KMS-11 (cell line): ENCODE results near the gene RIN3.

Source experiments
- H2AFZ ChIP-seq: fragments of 200-600 bp; sonication (generic); 2 replicates; pipeline ENCODE4 v1.6.1; 2016; ENCODE audit warnings: antibody characterized with exemption, mixed run types, low read depth
- H3K27ac ChIP-seq: fragments of 200-600 bp; sonication (generic); 2 replicates; pipeline ENCODE4 v1.6.1; 2016; ENCODE audit warnings: mild to moderate bottlenecking, mixed run types
- H3K27me3 ChIP-seq: fragments of 200-600 bp; sonication (generic); 2 replicates; pipeline ENCODE4 v1.6.1; 2017; ENCODE audit warnings: mild to moderate bottlenecking, low read depth, mixed run types, moderate library complexity; ENCODE audit not compliant: insufficient read depth
- H3K36me3 ChIP-seq: fragments of 200-600 bp; sonication (generic); 2 replicates; pipeline ENCODE4 v1.6.1; 2017; ENCODE audit warnings: mild to moderate bottlenecking, mixed run types; ENCODE audit not compliant: insufficient read depth
- H3K4me1 ChIP-seq: fragments of 200-600 bp; sonication (generic); 2 replicates; pipeline ENCODE4 v1.6.1; 2016; ENCODE audit warnings: mild to moderate bottlenecking, low read depth, mixed run types; ENCODE audit not compliant: poor library complexity, severe bottlenecking
- H3K4me2 ChIP-seq: fragments of 200-600 bp; sonication (generic); 2 replicates; pipeline ENCODE4 v1.7.0; 2016; ENCODE audit warnings: mild to moderate bottlenecking, mixed run types
- H3K4me3 ChIP-seq: fragments of 200-600 bp; sonication (generic); IDR thresholded peaks from 2 replicates; pipeline ENCODE4 v1.6.1; 2017; ENCODE audit warnings: low read depth, low read length, mixed read lengths; ENCODE audit not compliant: insufficient read depth
- H3K79me2 ChIP-seq: fragments of 200-600 bp; sonication (generic); 2 replicates; pipeline ENCODE4 v1.6.1; 2016; ENCODE audit warnings: low read depth, mixed run types; ENCODE audit not compliant: insufficient read depth
- H3K9ac ChIP-seq: fragments of 200-600 bp; sonication (generic); 2 replicates; pipeline ENCODE4 v1.6.1; 2016; ENCODE audit warnings: mild to moderate bottlenecking, mixed run types
- H4K20me1 ChIP-seq: fragments of 200-600 bp; sonication (generic); 2 replicates; pipeline ENCODE4 v1.6.1; 2016; ENCODE audit warnings: mild to moderate bottlenecking, mixed run types; ENCODE audit not compliant: insufficient read depth
- CTCF ChIP-seq: fragments of 200-600 bp; sonication (generic); conservative IDR thresholded peaks from 2 replicates; pipeline ENCODE4 v1.6.1; 2017; ENCODE audit warnings: low read depth, mild to moderate bottlenecking, antibody characterized with exemption, low read length, moderate library complexity, mixed read lengths

The RIN3 gene

GRCh38 chr14:92581966-92582566 is 68.5 kb downstream of the RIN3 start:
- no peaks in the 10 kb centered on the region for H3K36me3 ChIP-seq
- no peak overlapping the region for H3K27ac ChIP-seq
- no peaks in the 10 kb centered on the region for H4K20me1 ChIP-seq
- TF ChIP-seq CTCF = no peak
- H3K27me3 ChIP-seq = no peaks in the 10 kb centered on the region
- H3K4me3 ChIP-seq = no peak overlapping the region
- no peak overlapping the region for H2AFZ ChIP-seq
- peaks cover 60% of the 10 kb centered on the region for H3K4me1 ChIP-seq
- H3K4me2 ChIP-seq = no peak overlapping the region
- no peak overlapping the region for H3K9ac ChIP-seq
- H3K79me2 ChIP-seq = no peaks in the 10 kb centered on the region

GRCh38 chr14:92582706-92583452 is 69.3 kb downstream of the RIN3 start:
- H3K4me3 ChIP-seq = no peak overlapping the region
- peaks cover 60% of the 10 kb centered on the region for H3K4me1 ChIP-seq
- H3K27ac ChIP-seq = no peak overlapping the region
- no peak overlapping the region for H2AFZ ChIP-seq
- H4K20me1 ChIP-seq = no peaks in the 10 kb centered on the region
- no peak overlapping the region for H3K4me2 ChIP-seq
- no peaks in the 10 kb centered on the region for H3K79me2 ChIP-seq
- H3K9ac ChIP-seq = no peak overlapping the region
- no peaks in the 10 kb centered on the region for H3K36me3 ChIP-seq
- TF ChIP-seq CTCF = no peak
- H3K27me3 ChIP-seq = no peaks in the 10 kb centered on the region

GRCh38 chr14:92584220-92584619 is 70.6 kb downstream of the RIN3 start:
- Histone ChIP-seq H3K27ac (no peak overlapping the region), H2AFZ (no peak overlapping the region), H3K9ac (no peak overlapping the region), H3K79me2 (no peaks in the 10 kb centered on the region), H3K4me2 (no peak overlapping the region), H3K4me1 (peaks cover 53% of the 10 kb centered on the region), H4K20me1 (no peaks in the 10 kb centered on the region), H3K27me3 (no peaks in the 10 kb centered on the region), H3K36me3 (no peaks in the 10 kb centered on the region), H3K4me3 (no peak overlapping the region)
- no peak for TF ChIP-seq CTCF

- Histone ChIP-seq H4K20me1 (no peaks in the 10 kb centered on the region), H3K36me3 (no peaks in the 10 kb centered on the region), H3K27ac (no peak overlapping the region), H2AFZ (no peak overlapping the region), H3K4me3 (no peak overlapping the region), H3K27me3 (no peaks in the 10 kb centered on the region), H3K79me2 (no peaks in the 10 kb centered on the region), H3K4me2 (no peak overlapping the region; the same call in 1 of the 2 replicates), H3K4me1 (peaks cover 54% of the 10 kb centered on the region), H3K9ac (no peak overlapping the region)
- no peak for TF ChIP-seq CTCF
These were observed 71.2 kb downstream of the RIN3 start for GRCh38 chr14:92584816-92585215.
